ENCODE data around the gene MARK1. TPM values are rescaled to one million over a fixed set of nuclear protein-coding genes. Genes with fewer than 3 reads are reported as not detected.

MARK1 gene
- total RNA-seq, 1 experiment from 2014 or later: 13.9 TPM

DNA sequence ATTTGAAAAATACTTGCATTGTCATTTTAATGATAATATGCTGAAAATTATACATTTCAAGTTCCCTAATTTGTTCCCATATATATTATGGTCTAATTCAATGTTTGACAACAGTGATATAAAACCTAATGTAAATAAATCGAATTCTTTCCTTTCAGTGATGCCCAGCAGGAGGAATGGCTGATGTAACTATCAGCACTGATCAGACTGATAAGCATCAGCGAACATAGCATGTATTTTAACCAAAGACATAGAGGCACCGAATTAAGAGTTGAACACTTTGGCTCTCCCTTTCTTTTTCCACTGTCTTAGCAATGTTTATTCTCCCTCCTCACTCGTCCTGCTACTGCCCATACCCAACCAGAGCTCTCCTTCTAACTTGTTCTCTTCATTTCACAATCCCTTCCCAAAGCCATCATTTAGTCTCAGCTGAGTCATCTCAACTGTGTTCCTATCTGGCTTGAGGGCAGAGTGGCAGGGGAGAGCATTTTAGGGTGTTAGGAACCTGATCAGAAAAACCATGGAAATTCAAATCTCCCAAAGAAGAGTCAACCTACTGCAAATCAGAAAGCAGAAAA is 103.4 kb downstream of the MARK1 start (continued):
- TF ChIP-seq, protein P1, sequence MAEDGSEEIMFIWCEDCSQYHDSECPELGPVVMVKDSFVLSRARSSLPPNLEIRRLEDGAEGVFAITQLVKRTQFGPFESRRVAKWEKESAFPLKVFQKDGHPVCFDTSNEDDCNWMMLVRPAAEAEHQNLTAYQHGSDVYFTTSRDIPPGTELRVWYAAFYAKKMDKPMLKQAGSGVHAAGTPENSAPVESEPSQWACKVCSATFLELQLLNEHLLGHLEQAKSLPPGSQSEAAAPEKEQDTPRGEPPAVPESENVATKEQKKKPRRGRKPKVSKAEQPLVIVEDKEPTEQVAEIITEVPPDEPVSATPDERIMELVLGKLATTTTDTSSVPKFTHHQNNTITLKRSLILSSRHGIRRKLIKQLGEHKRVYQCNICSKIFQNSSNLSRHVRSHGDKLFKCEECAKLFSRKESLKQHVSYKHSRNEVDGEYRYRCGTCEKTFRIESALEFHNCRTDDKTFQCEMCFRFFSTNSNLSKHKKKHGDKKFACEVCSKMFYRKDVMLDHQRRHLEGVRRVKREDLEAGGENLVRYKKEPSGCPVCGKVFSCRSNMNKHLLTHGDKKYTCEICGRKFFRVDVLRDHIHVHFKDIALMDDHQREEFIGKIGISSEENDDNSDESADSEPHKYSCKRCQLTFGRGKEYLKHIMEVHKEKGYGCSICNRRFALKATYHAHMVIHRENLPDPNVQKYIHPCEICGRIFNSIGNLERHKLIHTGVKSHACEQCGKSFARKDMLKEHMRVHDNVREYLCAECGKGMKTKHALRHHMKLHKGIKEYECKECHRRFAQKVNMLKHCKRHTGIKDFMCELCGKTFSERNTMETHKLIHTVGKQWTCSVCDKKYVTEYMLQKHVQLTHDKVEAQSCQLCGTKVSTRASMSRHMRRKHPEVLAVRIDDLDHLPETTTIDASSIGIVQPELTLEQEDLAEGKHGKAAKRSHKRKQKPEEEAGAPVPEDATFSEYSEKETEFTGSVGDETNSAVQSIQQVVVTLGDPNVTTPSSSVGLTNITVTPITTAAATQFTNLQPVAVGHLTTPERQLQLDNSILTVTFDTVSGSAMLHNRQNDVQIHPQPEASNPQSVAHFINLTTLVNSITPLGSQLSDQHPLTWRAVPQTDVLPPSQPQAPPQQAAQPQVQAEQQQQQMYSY (CRISPR knock-in tag; IDR thresholded peaks at IDR 0.05): no peak
- no peak for TF ChIP-seq GTF2I (CRISPR knock-in tag; conservative IDR thresholded peaks at IDR 0.05)
- no peak for TF ChIP-seq NFYB (CRISPR knock-in tag; conservative IDR thresholded peaks at IDR 0.05; ENCODE audit: low read depth)
- TF ChIP-seq, protein P2, sequence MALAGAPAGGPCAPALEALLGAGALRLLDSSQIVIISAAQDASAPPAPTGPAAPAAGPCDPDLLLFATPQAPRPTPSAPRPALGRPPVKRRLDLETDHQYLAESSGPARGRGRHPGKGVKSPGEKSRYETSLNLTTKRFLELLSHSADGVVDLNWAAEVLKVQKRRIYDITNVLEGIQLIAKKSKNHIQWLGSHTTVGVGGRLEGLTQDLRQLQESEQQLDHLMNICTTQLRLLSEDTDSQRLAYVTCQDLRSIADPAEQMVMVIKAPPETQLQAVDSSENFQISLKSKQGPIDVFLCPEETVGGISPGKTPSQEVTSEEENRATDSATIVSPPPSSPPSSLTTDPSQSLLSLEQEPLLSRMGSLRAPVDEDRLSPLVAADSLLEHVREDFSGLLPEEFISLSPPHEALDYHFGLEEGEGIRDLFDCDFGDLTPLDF (CRISPR knock-in tag; IDR thresholded peaks at IDR 0.05): no peak
- no peak for TF ChIP-seq ELF4 (CRISPR knock-in tag; IDR thresholded peaks at IDR 0.05; ENCODE audit: low read depth)

DNA sequence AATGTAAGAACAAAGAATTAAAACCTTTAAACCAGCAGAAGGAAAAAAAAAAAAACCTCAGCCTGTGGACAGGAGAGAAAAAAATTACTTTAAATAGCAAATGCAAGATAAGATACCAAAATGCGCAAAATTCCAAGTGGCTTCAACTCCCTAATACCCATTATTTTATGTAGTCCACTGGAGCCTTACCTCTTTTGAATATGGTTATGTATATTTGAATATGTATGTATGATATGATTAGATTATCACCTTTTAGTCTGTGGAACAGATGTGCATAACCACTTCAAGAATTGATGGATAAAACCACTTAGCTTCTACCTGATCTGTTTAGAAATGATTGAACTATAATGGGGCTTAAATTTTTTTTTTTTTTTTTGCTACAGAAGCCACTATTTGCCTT is 109.8 kb downstream of the MARK1 start:
- ChIA-PET CTCF (no interaction called here), POLR2A (no interaction called here)
- peaks cover 2% of the 10 kb centered on the region; the same call in 1 of the 2 replicates for H3K4me1 Mint-ChIP-seq
- no peak for TF ChIP-seq ZBTB21 (CRISPR knock-in tag; IDR thresholded peaks at IDR 0.05; ENCODE audit: borderline replicate concordance)
- no peak for TF ChIP-seq FOXP1 (CRISPR knock-in tag; IDR thresholded peaks at IDR 0.05; ENCODE audit: borderline replicate concordance)
- no peak for TF ChIP-seq ZNF219 (CRISPR knock-in tag; IDR thresholded peaks at IDR 0.05; ENCODE audit: borderline replicate concordance)
- TF ChIP-seq, protein P3, sequence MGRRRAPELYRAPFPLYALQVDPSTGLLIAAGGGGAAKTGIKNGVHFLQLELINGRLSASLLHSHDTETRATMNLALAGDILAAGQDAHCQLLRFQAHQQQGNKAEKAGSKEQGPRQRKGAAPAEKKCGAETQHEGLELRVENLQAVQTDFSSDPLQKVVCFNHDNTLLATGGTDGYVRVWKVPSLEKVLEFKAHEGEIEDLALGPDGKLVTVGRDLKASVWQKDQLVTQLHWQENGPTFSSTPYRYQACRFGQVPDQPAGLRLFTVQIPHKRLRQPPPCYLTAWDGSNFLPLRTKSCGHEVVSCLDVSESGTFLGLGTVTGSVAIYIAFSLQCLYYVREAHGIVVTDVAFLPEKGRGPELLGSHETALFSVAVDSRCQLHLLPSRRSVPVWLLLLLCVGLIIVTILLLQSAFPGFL (CRISPR knock-in tag; IDR thresholded peaks at IDR 0.05; ENCODE audit: borderline replicate concordance): no peak
- TF ChIP-seq, protein P4, sequence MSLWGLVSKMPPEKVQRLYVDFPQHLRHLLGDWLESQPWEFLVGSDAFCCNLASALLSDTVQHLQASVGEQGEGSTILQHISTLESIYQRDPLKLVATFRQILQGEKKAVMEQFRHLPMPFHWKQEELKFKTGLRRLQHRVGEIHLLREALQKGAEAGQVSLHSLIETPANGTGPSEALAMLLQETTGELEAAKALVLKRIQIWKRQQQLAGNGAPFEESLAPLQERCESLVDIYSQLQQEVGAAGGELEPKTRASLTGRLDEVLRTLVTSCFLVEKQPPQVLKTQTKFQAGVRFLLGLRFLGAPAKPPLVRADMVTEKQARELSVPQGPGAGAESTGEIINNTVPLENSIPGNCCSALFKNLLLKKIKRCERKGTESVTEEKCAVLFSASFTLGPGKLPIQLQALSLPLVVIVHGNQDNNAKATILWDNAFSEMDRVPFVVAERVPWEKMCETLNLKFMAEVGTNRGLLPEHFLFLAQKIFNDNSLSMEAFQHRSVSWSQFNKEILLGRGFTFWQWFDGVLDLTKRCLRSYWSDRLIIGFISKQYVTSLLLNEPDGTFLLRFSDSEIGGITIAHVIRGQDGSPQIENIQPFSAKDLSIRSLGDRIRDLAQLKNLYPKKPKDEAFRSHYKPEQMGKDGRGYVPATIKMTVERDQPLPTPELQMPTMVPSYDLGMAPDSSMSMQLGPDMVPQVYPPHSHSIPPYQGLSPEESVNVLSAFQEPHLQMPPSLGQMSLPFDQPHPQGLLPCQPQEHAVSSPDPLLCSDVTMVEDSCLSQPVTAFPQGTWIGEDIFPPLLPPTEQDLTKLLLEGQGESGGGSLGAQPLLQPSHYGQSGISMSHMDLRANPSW (CRISPR knock-in tag; conservative IDR thresholded peaks at IDR 0.05; ENCODE audit: low read depth): no peak
- TF ChIP-seq, protein P5, sequence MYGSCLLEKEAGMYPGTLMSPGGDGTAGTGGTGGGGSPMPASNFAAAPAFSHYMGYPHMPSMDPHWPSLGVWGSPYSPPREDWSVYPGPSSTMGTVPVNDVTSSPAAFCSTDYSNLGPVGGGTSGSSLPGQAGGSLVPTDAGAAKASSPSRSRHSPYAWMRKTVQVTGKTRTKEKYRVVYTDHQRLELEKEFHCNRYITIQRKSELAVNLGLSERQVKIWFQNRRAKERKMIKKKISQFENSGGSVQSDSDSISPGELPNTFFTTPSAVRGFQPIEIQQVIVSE (CRISPR knock-in tag; IDR thresholded peaks at IDR 0.05; ENCODE audit: borderline replicate concordance): no peak
- TF ChIP-seq, protein P6, sequence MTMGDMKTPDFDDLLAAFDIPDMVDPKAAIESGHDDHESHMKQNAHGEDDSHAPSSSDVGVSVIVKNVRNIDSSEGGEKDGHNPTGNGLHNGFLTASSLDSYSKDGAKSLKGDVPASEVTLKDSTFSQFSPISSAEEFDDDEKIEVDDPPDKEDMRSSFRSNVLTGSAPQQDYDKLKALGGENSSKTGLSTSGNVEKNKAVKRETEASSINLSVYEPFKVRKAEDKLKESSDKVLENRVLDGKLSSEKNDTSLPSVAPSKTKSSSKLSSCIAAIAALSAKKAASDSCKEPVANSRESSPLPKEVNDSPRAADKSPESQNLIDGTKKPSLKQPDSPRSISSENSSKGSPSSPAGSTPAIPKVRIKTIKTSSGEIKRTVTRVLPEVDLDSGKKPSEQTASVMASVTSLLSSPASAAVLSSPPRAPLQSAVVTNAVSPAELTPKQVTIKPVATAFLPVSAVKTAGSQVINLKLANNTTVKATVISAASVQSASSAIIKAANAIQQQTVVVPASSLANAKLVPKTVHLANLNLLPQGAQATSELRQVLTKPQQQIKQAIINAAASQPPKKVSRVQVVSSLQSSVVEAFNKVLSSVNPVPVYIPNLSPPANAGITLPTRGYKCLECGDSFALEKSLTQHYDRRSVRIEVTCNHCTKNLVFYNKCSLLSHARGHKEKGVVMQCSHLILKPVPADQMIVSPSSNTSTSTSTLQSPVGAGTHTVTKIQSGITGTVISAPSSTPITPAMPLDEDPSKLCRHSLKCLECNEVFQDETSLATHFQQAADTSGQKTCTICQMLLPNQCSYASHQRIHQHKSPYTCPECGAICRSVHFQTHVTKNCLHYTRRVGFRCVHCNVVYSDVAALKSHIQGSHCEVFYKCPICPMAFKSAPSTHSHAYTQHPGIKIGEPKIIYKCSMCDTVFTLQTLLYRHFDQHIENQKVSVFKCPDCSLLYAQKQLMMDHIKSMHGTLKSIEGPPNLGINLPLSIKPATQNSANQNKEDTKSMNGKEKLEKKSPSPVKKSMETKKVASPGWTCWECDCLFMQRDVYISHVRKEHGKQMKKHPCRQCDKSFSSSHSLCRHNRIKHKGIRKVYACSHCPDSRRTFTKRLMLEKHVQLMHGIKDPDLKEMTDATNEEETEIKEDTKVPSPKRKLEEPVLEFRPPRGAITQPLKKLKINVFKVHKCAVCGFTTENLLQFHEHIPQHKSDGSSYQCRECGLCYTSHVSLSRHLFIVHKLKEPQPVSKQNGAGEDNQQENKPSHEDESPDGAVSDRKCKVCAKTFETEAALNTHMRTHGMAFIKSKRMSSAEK (CRISPR knock-in tag; IDR thresholded peaks at IDR 0.05; ENCODE audit: borderline replicate concordance): no peak
- TF ChIP-seq, protein P7, sequence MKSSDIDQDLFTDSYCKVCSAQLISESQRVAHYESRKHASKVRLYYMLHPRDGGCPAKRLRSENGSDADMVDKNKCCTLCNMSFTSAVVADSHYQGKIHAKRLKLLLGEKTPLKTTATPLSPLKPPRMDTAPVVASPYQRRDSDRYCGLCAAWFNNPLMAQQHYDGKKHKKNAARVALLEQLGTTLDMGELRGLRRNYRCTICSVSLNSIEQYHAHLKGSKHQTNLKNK (CRISPR knock-in tag; IDR thresholded peaks at IDR 0.05): no peak
- no peak for TF ChIP-seq GRHL2 (CRISPR knock-in tag; IDR thresholded peaks at IDR 0.05; ENCODE audit: insufficient replicate concordance, severe bottlenecking)
- no peak for TF ChIP-seq JUN (CRISPR knock-in tag; IDR thresholded peaks at IDR 0.05)
- TF ChIP-seq SP1 (CRISPR knock-in tag; conservative IDR thresholded peaks at IDR 0.05): no peak
- TF ChIP-seq SMAD4 (CRISPR knock-in tag; IDR thresholded peaks at IDR 0.05): no peak
- no peak for TF ChIP-seq NR3C1 (CRISPR knock-in tag; conservative IDR thresholded peaks at IDR 0.05; ENCODE audit: low read depth)
- TF ChIP-seq GTF2I (CRISPR knock-in tag; conservative IDR thresholded peaks at IDR 0.05): no peak
- no peak for TF ChIP-seq NR1H2 (CRISPR knock-in tag; IDR thresholded peaks at IDR 0.05)
- no peak for TF ChIP-seq TEAD1 (CRISPR knock-in tag; IDR thresholded peaks at IDR 0.05)
- TF ChIP-seq FOXJ3 (CRISPR knock-in tag; IDR thresholded peaks at IDR 0.05; ENCODE audit: borderline replicate concordance): no peak

More for the DNA sequence above, 109.8 kb downstream of the MARK1 start:
- peaks cover 7% of the 10 kb centered on the region for H3K9me3 Mint-ChIP-seq
- no peak overlapping the region for H3K27ac Mint-ChIP-seq
- ATAC-seq: no peak
- no peak overlapping the region for H3K4me3 Mint-ChIP-seq
- no peaks in the 10 kb centered on the region for H3K27me3 Mint-ChIP-seq (ENCODE audit: low read depth)
- no peak for DNase-seq (ENCODE audit: low spot score)
- H3K36me3 Mint-ChIP-seq: peaks cover 45% of the 10 kb centered on the region

Data from WTC11 (cell line).